Sigmoid colon (tissue), 7 donors: Measurements from ENCODE around the gene TOLLIP. TPM values are rescaled to one million over a fixed set of nuclear protein-coding genes. Genes with fewer than 3 reads are reported as not detected.
A peak's percentile ranks its signal among the peaks of the same experiment; 100 is the strongest.

Source experiments
- DNase-seq: peaks from one replicate; pipeline ENCODE4 v3.0.0-alpha.2; 2019
- H3K27ac ChIP-seq, 4 donors: fragments of 200-600 bp; sonication (generic); one replicate each; pipeline ENCODE4 v1.5.1; 2016 to 2019; ENCODE audit warnings: mild to moderate bottlenecking in 1 of 4
- H3K27me3 ChIP-seq, 3 donors: fragments of 200-600 bp; sonication (generic); one replicate each; pipeline ENCODE4 v1.5.1; 2019; ENCODE audit warnings: mild to moderate bottlenecking in 1 of 3
- H3K36me3 ChIP-seq, 4 donors: fragments of 200-600 bp; sonication (generic); one replicate each; pipeline ENCODE4 v1.5.1; 2016 to 2019
- H3K4me1 ChIP-seq, 4 donors: fragments of 200-600 bp; sonication (generic); one replicate each; pipeline ENCODE4 v1.5.1; 2017 to 2019
- H3K4me3 ChIP-seq, 4 donors: fragments of 200-600 bp; sonication (generic); one replicate each; pipeline ENCODE4 v1.5.1; 2017 to 2019; ENCODE audit warnings: mild to moderate bottlenecking in 2 of 4, moderate library complexity in 1 of 4
- H3K9me3 ChIP-seq, 4 donors: fragments of 200-600 bp in 3 of 4; sonication (generic) in 3 of 4; one replicate each; pipeline versions ENCODE4 v1.5.1 to v1.6.1; 2013 to 2019
- CTCF ChIP-seq, 4 experiments: fragments of 450-650 bp in 3 of 4; fragments of 200-600 bp in 1 of 4; IDR thresholded peaks; one replicate each; pipeline ENCODE4 v1.5.1; 2016 to 2019; ENCODE audit warnings: antibody characterized with exemption in 4 of 4, mild to moderate bottlenecking in 3 of 4, moderate library complexity in 2 of 4
- EP300 ChIP-seq, 4 donors: sonication (generic); formaldehyde crosslinking; IDR thresholded peaks; one replicate each; pipeline ENCODE4 v1.6.1; 2017; ENCODE audit warnings: antibody characterized with exemption in 4 of 4
- POLR2A ChIP-seq, 2 donors: fragments of 450-650 bp; IDR thresholded peaks; one replicate each; pipeline ENCODE4 v1.6.1; 2016; ENCODE audit warnings: antibody characterized with exemption in 2 of 2, mild to moderate bottlenecking in 2 of 2, moderate library complexity in 2 of 2
- POLR2AphosphoS5 ChIP-seq, 4 donors: sonication (generic); formaldehyde crosslinking; IDR thresholded peaks; one replicate each; pipeline ENCODE4 v1.6.1; 2017; ENCODE audit warnings: antibody characterized with exemption in 4 of 4
- WGBS, 2 donors: extraction: QIAGEN DNeasy Blood & Tissue Kit; methylation state at CpG; one replicate each; pipeline ENCODE4 v1.1.7; 2013; 5-methylcytosine and 5-hydroxymethylcytosine counted together
- intact Hi-C: fragments of 100-400 bp; cut with DNase I; formaldehyde crosslinking; loops from one replicate; pipeline ENCODE4 v1.15.1; 2023
- polyA plus RNA-seq, 3 donors: library from polyadenylated mRNA; stranded (reverse); fragments of 200-250 nt; gene quantifications; one replicate each; pipeline ENCODE4 v1.2.3, GENCODE V29; 2013
- total RNA-seq, 4 donors: library from RNA; depleted of rRNA; stranded (reverse); fragments of >200 nt; gene quantifications; one replicate each; pipeline ENCODE4 v1.1.0, GENCODE V29; 2016
- donor health status: healthy with polysubstance abuse.
- donor health status: Bipolar disorder and iron deficiency.
- donor health status: healthy.

Gene TOLLIP
- total and polyA plus RNA-seq, 7 donors, result 25.0 to 41.2 (median 36.9) TPM

DNA sequence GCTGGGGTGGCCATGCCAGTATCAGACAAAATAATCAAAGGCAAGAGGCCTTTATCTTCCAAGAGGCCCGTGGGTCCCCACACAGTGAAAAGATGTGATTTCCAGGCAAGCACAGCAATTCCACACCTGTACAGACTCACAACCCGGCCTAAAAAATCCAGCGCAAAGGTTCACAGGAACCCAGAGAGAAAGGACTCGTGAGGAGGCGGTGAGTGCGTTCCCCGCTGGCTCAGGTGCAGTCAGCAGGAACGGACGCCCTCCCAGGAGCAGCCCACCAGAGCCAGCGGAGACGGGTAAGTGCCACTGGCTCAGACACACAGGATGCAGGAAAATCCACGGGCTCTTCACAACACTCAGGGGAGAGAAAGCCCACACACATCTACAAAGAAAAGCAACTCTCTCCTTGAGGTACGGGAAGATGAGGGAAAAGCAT is 4.4 kb downstream of the TOLLIP start:
- WGBS, 2 donors, result 75 to 85% methylated on average over 13 of the region's 13 CpGs
- Histone ChIP-seq H3K4me3 (no peak overlapping the region), H3K27ac (peak overlapping the region in 3 of 4 donors; percentile 5 to 76 (median 18)), H3K4me1 (peaks cover 0 to 77% (median 67%) of the 10 kb centered on the region in 4 donors), H3K27me3 (no peaks in the 10 kb centered on the region), H3K9me3 (no peaks in the 10 kb centered on the region), H3K36me3 (peaks cover 0 to 16% (median 2%) of the 10 kb centered on the region in 4 donors)
- intact Hi-C loops, result loop anchor here (5.0 to 10.0 kb wide), 2 partner anchors 77 to 200 kb away; no protein-coding TSS in a partner anchor
- DNase-seq, result no peak
- TF ChIP-seq CTCF (IDR thresholded peaks at IDR 0.05) (no peak), POLR2A (IDR thresholded peaks at IDR 0.05) (no peak), POLR2AphosphoS5 (IDR thresholded peaks at IDR 0.05) (no peak), EP300 (IDR thresholded peaks at IDR 0.05) (no peak)

GRCh38 chr11:1304380-1304779 is 5.1 kb downstream of the TOLLIP start:
- intact Hi-C loops, result loop anchor here (5.0 to 10.0 kb wide), 3 partner anchors 33 to 200 kb away; no protein-coding TSS in a partner anchor
- H3K4me1 ChIP-seq, result peaks cover 0 to 83% (median 71%) of the 10 kb centered on the region in 4 donors
- TF ChIP-seq CTCF (IDR thresholded peaks at IDR 0.05) (no peak), POLR2AphosphoS5 (IDR thresholded peaks at IDR 0.05) (no peak), POLR2A (IDR thresholded peaks at IDR 0.05) (no peak)
- no peak overlapping the region for H3K4me3 ChIP-seq
- no peaks in the 10 kb centered on the region for H3K27me3 ChIP-seq
- peak overlapping the region; percentile 68 to 76 (median 72) for H3K27ac ChIP-seq
- 20 to 64% methylated on average over 14 of the region's 14 CpGs for WGBS, 2 donors
- no peaks in the 10 kb centered on the region for H3K9me3 ChIP-seq
- H3K36me3 ChIP-seq, result peaks cover 0 to 16% (median 2%) of the 10 kb centered on the region in 4 donors
- DNase-seq, result no peak

DNA sequence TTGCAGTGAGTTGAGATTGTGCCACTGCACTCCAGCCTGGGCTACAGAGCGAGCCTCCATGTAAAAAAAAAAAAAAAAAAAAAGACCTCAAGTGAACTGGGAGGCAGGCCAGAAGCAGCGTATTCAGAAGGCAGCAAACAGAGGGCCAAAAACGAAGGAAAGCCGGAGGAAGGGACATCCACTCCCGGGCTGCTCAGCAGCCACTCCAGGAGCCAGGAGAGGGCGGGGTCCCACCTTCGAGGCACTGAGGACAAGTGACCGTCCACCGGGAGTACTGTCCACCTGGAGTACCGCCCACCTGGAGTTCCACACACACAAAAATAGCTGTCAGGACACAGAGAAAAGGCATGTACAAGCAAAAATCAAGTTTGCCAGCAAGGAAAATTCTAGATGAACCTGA is 5.5 kb downstream of the TOLLIP start:
- H3K4me1 ChIP-seq, result peaks cover 0 to 87% (median 74%) of the 10 kb centered on the region in 4 donors
- TF ChIP-seq CTCF (IDR thresholded peaks at IDR 0.05) (no peak), POLR2AphosphoS5 (IDR thresholded peaks at IDR 0.05) (no peak), EP300 (IDR thresholded peaks at IDR 0.05) (no peak), POLR2A (IDR thresholded peaks at IDR 0.05) (no peak)
- peaks cover 0 to 16% (median 2%) of the 10 kb centered on the region in 4 donors for H3K36me3 ChIP-seq
- no peak overlapping the region for H3K4me3 ChIP-seq
- DNase-seq, result peak; percentile 82
- no peaks in the 10 kb centered on the region for H3K9me3 ChIP-seq
- peak overlapping the region; percentile 68 to 76 (median 72) for H3K27ac ChIP-seq
- WGBS, 2 donors, result 32 to 66% methylated on average over 10 of the region's 10 CpGs
- H3K27me3 ChIP-seq, result no peaks in the 10 kb centered on the region
- intact Hi-C loops, result loop anchor here (5.0 to 10.0 kb wide), 3 partner anchors 33 to 201 kb away; no protein-coding TSS in a partner anchor

GRCh38 chr11:1303126-1303821 is 6.2 kb downstream of the TOLLIP start:
- Histone ChIP-seq H3K27me3 (no peaks in the 10 kb centered on the region), H3K4me1 (peaks cover 0 to 87% (median 75%) of the 10 kb centered on the region in 4 donors), H3K36me3 (peaks cover 0 to 16% (median 2%) of the 10 kb centered on the region in 4 donors), H3K4me3 (no peak overlapping the region), H3K9me3 (no peaks in the 10 kb centered on the region), H3K27ac (peak overlapping the region; percentile 68 to 76 (median 72))
- TF ChIP-seq EP300 (IDR thresholded peaks at IDR 0.05) (no peak), CTCF (IDR thresholded peaks at IDR 0.05) (no peak), POLR2A (IDR thresholded peaks at IDR 0.05) (no peak), POLR2AphosphoS5 (IDR thresholded peaks at IDR 0.05) (no peak)
- 73 to 86% methylated on average over 25 of the region's 25 CpGs for WGBS, 2 donors
- intact Hi-C loops, result loop anchor here (5.0 to 10.0 kb wide), 3 partner anchors 34 to 202 kb away; no protein-coding TSS in a partner anchor
- DNase-seq, result no peak
